ENCODE results near the gene ACAP3.
A peak's percentile ranks its signal among the peaks of the same experiment; 100 is the strongest.

ACAP3 gene

GRCh38 chr1:1307923-1308755 lies at the start of gene ACAP3, which contains the start of gene PUSL1:
Gene ACAP3 (minus strand): TSS chr1:1307930. CDS start chr1:1307815, 115 bp downstream.
Gene PUSL1 (plus strand): TSS chr1:1308597. CDS start chr1:1308644, 47 bp downstream.
- DNase-seq, result peak; percentile 91

- no peak for DNase-seq
These were observed 49.2 kb upstream of the ACAP3 start for GRCh38 chr1:1356796-1357401.

GRCh38 chr1:1356166-1356795 lies 48.6 kb upstream of the ACAP3 start:
- no peak for DNase-seq

GRCh38 chr1:1355416-1355815 lies 47.7 kb upstream of the ACAP3 start:
- no peak for DNase-seq

- no peak for DNase-seq
These were observed 46.8 kb upstream of the ACAP3 start for GRCh38 chr1:1354271-1355247.

GRCh38 chr1:1353389-1354151 lies 45.8 kb upstream of the ACAP3 start:
- no peak for DNase-seq

GRCh38 chr1:1352786-1353388 lies 45.2 kb upstream of the ACAP3 start:
- DNase-seq, result no peak

GRCh38 chr1:1351511-1352427 lies 44.0 kb upstream of the ACAP3 start:
- DNase-seq, result no peak

GRCh38 chr1:1349256-1350012 lies 41.7 kb upstream of the ACAP3 start, which contains the start of gene DVL1:
Gene DVL1 (minus strand): TSS chr1:1349418. CDS start chr1:1349065, 353 bp downstream.
- DNase-seq, result peak; percentile 68

- DNase-seq, result no peak
These were observed 40.9 kb upstream of the ACAP3 start for GRCh38 chr1:1348420-1349255.

GRCh38 chr1:1347663-1348419 lies 40.1 kb upstream of the ACAP3 start:
- DNase-seq, result no peak

- DNase-seq, result no peak
These were observed 39.4 kb upstream of the ACAP3 start for GRCh38 chr1:1347026-1347595.

- no peak for DNase-seq
These were observed 38.8 kb upstream of the ACAP3 start for GRCh38 chr1:1346501-1346890.

- DNase-seq, result no peak
These were observed 38.2 kb upstream of the ACAP3 start for GRCh38 chr1:1345860-1346500.

- DNase-seq, result no peak
These were observed 37.7 kb upstream of the ACAP3 start for GRCh38 chr1:1345384-1345783.

GRCh38 chr1:1344655-1345361 lies 37.1 kb upstream of the ACAP3 start:
- DNase-seq, result no peak
